HG02610 (cell line): Measurements from ENCODE around the gene RGN.
A peak's percentile ranks its signal among the peaks of the same experiment; 100 is the strongest.
"Not testable (repeated sequence)": the region's sequence is repeated elsewhere in the genome, so short reads cannot be mapped to it uniquely, and the experiment has no call there.

Experiments used
- ATAC-seq: cut with Tn5 transposase; IDR thresholded peaks from one replicate; pipeline ENCODE4 v1.9.1; 2021; ENCODE audit warnings: mild to moderate bottlenecking, moderate library complexity; ENCODE audit not compliant: unreplicated experiment

RGN gene

DNA sequence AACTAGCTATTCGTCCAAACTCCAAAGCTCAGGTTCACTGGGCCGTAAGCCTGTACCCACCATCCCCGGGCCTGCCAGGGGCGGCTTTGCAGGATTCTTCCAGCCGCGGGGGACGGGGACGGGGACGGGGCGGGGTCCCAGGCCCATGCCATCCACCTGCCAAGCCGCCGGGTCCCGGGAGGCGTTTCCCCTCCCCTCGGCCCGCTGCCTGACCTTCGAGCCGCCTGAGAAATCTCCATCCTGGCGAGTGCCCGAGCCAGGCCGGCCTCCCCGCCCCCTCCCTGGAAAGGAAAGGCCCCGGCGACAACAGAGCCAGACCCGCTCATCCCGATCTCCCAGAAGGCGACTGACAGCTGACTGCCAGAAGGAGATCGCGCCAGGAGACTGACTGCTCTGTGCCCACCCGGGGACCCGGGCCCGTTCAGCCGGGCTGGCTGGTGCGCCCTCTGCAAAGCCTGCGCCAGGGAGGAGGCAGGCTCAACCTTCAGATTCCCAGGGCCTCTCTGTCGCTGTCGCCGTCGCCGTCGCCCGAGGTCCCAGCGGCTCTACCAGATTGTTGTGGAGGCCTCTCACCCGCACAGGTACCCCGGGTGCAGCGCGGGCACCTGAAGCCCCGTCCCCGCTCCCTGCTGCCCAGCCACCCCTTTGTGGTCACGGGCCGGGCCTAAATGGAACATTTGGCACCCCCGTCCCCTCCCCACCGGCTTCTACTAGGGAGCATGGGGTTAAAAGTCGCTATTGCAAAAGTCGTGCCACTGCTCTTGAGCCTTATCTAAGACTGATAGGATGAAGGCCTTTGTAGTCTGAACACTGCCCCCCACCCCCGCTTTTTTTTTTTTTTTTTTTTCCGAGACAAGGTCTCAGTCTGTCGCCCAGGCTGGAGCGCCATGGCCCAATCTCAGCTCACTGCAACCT is at the start of gene RGN:
Gene RGN (plus strand): TSS at position 315 of the 915 bp plus-strand sequence. CDS start 2,702 bp downstream, outside the sequence.
- ATAC-seq: no peak

DNA sequence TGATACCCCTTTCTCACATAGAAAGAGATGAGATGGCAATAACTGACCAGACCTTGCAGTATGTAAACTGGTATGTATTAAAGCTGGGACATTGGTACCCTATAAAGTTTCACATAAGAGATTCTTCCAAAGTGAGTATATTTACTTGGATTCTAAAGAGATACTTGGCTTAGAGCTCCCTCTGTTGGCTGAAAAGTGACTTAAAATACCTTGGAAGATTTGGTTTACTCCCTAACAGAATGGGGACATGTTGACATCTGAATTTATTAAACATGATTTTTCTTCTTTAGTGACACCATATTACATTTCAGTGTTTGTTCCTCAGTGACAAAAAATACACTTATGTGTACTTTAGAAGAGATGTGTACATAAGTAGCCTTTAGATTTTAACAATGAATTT is 47.9 kb upstream of the RGN start:
- no peak for ATAC-seq

DNA sequence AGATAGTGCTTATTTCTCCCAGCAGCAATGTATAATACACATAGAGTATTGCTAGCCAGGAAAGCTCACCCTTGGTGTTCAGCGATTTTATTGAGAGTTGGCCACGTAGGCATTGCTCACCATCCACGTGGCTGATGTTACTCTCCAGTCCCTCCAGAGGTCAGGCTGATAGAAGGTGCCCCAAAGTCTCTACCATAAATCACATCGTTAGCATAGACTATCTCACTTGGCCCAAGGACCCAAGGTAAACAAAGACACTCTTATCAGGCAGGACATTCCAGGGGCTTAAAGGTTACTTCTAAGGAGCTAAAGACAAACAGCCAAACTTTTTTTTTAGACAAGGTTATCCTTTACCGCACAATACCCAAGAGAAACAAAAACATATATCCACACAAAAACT is 30.3 kb upstream of the RGN start:
- no peak for ATAC-seq

DNA sequence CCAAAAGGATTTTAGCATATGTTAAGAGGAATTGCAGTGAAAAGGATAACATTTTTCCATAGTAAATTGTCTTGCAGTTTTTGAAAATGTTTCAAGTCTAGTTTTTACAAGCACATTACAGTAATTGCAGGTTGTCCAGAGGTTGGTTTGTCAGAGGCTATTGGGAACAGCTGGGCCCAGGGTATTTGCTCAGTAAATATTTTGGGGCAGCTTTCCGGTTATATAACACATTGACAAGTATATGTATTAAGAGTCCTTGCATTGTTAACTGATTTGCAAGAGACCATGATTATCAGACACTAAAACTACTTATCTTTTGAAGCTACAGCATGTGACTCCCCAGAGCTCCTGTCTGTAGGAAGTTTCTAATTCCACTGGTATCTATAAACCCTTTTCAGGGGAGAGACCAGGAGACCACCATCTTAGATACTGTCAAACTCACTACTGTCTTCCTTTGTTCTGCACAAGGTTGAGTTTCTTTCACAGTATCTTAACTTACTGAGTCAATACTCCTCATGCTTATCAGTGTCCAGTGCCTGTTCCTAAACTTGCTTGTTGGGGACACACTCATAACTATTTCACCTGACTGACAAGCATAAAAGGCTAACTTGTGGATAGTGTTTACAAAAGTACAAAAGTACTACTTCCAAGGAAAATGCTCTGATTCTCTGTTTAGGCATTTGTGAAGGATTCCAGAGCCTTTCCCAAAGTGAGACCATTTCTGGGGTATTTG is 18.9 kb upstream of the RGN start:
- no peak for ATAC-seq

DNA sequence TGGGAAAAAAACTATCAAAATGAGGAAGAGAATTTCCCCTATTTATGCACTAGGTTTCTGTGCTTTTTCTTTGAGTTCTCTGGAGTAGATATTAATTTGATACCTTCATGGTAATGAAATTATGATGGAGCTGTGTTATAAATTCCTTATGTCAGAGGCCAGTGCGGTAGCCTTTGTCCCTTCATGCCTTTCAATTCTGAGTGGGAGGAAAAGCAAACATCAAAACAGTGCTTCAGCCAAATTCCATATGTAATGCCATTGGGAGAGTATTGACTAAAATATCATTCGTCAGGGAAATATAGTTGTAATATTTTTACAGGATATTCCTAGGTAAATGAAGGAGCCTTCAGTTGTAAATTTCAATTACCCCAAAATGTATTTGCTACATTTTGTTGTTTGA is 17.5 kb upstream of the RGN start:
- no peak for ATAC-seq

DNA sequence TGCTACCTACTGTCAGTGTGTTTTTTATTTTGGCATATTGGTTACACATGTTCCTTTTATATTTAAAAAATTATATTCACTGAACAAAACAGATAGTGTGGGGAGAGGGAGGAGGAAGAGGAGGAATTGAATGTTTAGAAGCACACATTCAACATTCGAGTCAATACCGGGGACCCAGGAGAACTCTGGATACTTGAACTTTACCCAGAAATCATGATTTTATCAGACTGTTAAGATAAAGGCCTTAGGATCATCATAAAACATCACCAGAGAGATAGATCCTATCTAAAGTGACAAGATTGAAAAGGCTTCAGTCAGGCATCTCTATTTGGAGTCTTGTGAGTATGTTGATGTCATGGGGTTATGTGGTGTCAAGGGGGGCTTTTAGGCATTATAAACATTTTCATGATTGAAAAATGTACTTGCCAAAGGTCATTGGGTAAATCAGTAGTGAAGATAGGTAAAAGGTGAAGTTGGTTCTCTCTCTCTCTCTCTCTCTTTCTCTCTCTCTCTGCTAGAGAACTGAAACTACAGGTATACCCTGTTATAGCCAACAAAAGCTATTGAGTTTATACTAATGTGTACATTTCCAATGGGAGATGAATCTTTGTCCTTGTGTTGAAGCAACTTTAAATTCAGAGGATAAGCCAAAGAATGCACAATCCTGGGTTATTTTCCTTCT is 16.9 kb upstream of the RGN start:
- no peak for ATAC-seq

DNA sequence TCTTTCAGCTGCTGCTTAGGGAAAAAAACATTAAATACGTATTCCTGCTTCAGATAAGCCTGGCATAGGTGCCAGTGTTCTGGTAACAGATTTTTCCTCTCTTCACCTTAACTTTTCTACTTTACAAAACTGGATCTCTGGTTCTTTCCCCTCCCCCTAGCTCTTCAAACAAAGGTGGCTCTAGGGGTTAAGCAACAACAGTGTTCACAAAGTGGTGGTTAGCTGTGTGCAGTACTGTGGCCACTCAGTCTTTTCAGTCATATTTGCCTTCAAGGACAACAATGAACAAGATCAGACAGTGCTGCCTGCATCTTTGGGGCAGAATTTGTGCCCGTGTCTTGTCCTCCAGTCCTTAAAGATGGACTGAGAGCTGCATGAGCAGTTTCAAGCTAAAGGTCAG is 15.1 kb upstream of the RGN start:
- no peak for ATAC-seq

DNA sequence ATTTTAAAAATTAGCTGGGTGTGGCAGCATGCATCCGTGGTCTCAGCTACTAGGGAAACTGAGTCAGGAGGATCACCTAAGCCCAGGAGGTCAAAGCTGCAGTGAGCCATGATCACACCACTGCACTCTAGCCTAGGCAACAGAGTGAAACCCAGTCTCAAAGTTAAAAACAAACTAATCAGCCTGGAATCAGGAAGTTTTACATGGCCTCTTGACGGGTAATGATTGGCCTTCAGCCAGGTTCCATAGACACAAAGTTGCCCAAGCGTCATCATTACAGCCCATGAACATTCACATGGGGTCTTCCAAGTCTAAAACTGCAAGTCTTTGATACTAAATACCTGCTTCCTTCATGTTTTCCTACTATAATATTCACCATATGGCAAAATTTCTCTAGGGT is 10.0 kb upstream of the RGN start:
- ATAC-seq: no peak

DNA sequence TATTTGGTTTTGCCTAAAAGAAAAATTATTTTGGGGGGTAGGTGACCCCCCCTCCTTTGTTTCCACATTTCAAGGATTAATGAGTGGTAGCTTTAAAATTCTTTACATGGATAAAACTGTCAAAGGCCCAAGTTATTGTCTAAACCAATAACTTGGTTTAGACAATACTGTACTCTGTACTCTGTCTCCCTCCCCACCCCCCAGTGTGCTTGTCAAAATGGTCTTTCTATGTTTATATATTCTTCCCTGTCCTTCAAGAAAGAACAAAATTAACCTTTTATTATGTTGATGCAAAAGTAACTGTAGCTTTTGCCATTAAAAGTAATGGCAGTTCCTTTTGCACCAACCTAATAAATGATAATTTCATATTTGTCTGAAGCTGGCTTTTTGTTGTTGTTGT is 9.5 kb upstream of the RGN start:
- no peak for ATAC-seq

DNA sequence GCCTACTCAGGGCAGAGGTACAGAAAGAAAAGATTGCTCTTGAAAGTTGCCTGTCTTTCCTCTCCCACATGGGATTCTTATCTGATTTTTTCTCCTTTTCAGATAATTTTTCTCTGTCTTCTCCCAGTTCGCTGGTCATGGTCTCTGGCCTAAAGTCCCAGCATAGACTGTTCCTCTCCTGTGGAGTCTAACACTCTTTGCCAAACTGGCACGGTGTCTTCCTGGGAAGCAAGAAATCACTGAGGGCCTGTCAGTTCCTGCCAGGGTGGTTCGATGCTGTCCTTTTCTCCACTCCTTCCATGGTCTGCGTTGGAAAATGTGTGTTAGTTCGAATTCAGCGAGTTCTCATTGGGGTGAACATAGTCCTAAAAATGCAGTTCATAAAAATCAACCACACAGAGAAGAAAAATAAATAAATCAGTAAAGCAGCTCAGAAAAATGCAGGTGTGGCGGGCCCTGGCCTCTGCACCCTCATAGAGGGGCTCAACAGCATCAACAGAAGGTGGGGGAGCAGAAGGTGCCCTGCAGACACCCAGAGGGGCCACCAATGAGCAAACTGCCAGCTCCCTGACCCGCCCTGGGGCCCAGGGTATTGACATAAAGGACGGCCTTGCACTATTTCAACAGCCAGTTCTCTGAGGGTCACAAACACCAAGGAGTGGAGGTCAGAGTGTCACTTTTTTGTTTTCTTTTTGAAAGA is 2.1 kb downstream of the RGN start:
- no peak for ATAC-seq

DNA sequence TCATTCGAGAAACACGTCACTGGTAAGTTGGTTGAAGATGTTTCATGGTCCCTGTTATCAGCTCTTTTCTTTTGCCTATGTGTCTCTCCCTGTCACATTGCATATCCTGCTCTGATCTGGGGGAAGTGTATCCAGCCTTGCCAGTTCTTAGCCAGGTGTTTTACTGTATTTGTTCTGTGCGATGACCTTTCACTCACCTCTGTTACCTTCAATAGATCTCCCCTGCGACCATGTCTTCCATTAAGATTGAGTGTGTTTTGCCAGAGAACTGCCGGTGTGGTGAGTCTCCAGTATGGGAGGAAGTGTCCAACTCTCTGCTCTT is 2.6 kb downstream of the RGN start:
- ATAC-seq: no peak

DNA sequence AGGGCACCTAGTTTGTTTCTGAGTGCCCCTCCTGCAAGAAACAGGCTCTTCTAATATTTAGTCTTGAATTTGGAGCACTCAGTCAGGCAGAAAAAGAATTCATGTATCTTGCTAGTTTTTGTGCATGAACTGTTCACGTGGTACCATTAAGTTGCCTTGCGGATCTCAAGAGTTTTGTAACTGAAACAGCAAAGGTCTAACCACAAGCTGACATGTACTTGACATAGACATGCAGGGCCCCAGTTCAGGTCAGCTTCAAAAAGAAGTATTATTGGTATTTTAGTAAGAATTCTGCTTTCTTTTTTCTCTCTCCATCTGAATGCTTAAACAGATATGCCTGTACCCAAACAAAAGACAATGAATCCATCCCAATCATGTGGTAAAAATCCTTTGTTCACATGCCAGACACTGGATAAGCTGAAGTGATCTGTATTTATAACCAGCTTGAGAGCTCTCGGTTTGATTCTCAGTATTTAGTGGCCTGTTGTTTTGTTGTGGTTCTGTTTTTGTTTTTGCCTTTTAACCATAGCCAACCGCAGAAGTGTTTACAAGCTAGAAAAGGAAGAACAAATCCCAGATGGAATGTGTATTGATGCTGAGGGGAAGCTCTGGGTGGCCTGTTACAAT is 13.0 kb downstream of the RGN start:
- ATAC-seq: peak; percentile 72

DNA sequence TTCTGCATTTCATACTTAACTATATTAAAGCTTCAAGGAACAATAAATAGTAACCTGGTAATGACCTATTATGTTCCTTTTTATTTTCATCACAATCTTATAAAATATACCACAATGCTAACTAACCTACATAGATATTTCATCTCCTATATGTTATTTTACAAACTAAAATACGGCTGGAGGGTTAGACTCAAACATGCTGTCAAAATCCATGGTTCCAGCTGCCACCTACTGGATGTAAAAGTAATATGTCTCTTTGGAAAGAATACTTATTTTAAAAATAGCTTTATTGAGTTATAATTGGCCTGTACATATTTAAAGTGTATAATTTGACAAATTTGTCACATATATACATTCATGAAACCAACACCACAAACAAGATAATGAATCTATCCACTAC is 15.0 kb downstream of the RGN start:
- ATAC-seq: no peak

DNA sequence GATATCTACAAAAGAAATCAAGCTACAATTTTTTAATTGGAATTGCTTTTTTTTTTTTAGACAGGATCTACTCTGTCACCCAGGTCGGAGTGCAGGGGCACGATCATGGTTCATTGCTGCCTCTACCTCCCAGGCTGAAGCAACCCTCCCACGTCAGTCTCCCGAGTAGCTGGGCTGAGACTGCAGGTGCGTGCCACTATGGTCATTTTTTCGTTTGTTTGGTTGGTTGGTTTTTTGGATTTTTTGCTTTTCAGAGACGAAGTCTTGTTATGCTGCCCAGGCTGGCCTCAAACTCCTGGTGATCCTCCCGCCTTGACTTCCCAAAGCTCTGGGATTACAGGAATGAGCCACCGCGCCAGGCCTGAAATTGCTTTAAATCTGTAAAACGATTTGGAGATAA is 15.6 kb downstream of the RGN start:
- no peak for ATAC-seq

DNA sequence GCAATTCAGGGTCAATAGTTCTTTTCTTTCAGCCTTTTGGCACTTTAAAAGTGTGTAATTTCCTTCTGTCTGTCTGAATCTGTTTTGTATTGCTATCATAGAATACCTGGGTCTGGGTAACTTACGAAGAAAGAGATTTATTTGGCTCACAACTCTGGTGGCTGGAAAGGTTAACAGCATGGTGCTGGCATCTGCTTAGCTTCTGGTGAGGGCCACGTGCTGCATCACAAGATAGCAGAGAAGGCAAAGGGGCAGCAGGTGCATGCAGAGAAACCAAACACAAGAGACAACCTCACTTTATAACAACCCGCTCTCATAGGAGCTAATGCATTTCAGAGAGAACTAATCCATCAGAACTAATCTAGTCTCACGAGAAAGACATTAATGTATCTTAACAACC is 18.8 kb downstream of the RGN start:
- ATAC-seq: no peak

DNA sequence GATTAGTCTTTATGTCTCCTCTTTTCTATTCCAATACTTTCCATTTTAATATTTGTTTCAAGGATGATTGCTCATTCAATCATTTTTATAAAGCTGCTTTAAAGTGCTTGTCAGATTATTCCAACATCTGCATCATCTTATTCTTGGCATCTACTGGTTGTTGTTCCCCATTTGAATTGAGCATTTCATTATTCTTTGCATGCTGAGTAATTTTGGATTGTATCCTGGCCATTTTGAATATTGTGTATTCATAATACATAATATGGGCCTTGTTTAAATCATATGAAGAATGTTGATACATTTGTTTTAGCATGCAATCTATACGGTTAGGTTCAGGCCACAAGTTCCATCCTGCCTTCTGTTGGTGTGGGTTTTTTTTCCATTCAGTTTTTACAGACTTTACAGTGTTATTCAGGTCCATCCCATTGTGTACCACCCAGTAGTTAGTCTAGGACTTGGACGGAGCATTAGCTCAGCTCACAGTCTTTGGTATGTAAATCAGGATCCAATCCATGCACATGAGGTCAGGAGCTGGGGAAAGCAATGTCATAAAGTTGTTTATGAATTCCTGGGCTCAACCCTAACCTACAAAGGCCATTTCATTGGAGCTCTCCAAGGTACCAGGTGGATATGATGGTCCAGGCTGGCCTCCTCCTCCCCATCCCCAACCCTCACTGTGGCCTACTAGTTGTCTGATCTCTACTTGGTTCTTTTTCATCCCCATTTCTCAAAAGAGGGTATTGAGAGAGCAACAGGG is 20.3 kb downstream of the RGN start:
- ATAC-seq: no peak

DNA sequence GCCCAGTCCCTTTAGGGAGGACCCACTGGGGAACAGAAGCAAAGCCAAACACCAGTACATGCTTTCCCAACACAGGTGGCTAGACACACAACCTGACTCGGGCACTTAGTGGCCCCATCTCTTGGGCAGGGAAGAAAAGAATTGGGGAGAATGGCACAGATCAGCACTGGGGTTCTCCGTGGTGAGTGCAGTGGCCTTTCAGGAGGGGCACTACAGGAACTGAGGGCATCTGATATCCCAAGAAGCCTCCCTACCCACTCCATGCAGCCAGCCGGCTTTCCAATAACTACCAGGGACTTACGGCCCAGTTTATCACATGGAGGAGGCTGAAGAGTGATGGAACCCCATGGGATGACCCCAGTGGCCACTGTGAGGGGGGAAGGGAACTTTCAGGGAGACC is 23.0 kb downstream of the RGN start:
- no peak for ATAC-seq

DNA sequence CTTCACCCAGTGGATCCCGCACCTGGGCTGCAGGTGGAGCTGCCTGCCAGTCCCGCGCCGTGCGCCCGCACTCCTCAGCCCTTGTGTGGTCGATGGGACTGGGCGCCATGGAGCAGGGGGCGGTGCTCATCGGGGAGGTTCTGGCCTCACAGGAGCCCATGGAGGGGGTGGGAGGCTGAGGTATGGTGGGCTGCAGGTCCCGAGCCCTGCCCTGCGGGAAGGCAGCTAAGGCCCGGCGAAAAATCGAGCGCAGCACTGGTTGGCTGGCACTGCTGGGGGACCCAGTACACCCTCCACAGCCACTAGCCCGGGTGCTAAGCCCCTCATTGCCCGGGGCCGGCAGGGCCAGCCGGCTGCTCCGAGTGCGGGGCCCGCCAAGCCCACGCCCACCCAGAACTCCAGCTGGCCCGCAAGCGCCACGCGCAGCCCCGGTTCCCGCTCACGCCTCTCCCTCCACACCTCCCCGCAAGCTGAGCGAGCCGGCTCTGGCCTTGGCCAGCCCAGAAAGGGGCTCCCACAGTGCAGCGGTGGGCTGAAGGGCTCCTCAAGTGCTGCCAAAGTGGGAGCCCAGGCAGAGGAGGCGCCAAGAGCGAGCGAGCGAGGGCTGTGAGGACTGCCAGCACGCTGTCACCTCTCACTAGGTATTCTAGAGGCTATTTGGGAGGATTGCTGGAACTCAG is 32.8 kb downstream of the RGN start:
- ATAC-seq: not testable (repeated sequence)

DNA sequence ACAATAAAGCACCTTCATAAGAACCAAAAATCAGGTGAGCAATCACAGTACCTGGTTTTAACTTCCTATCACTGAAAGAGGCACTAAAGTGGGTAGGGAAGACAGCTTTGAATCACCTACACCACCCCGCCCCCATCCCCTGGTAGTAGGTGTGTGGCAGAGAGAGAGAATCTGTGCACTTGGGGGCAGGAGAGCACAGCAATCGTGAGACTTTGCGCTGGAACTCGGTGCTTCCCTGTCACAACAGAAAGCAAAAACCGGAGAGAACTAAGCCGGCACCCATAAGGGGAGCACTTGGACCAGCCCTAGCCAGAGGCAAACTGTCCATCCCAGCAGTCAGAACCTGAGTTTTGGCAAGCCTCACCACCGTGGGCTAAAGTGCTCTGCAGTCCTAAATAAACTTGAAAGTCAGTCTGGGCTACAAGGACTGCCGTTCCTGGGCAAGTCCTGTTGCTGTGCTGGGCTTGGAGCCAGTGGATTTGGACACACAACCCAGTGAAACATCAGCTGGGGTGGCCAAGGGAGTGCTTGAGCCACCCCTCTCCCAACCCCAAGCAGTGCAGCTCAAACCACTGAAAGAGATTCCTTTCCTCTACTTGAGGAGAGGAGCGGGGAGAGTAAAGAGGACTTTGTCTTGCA is 34.2 kb downstream of the RGN start:
- no peak for ATAC-seq
